ENCODE data around the gene EIF2D.

Gene EIF2D

GRCh38 chr1:206649261-206649921 is 37.1 kb upstream of the EIF2D start:
- no peak overlapping the region for H3K9ac ChIP-seq (ENCODE audit: low read depth, low read length)
- DNase-seq (no peak), ATAC-seq (ENCODE audit: insufficient read depth, low read depth) (no peak)
- H3K27me3 ChIP-seq (ENCODE audit: insufficient read depth, low read length, poor library complexity): no peaks in the 10 kb centered on the region
- H3K9me3 ChIP-seq (ENCODE audit: insufficient read depth, low read length, severe bottlenecking): no peaks in the 10 kb centered on the region
- no peaks in the 10 kb centered on the region for H3K4me1 ChIP-seq (ENCODE audit: insufficient read depth, low read length)
- no peaks in the 10 kb centered on the region for H4K20me1 ChIP-seq (ENCODE audit: insufficient read depth, low read length)
- H3K79me2 ChIP-seq (ENCODE audit: insufficient read depth, low read length): no peaks in the 10 kb centered on the region
- H3K4me3 ChIP-seq (ENCODE audit: low read depth in 1 of 2, low read length in 2 of 2): no peak overlapping the region
- TF ChIP-seq EZH2 (IDR thresholded peaks at IDR 0.05; ENCODE audit: borderline replicate concordance, low read depth, low read length, severe bottlenecking): no peak
- no peak for TF ChIP-seq CTCF (IDR thresholded peaks at IDR 0.05; ENCODE audit: borderline replicate concordance, extremely low read depth, low read length, poor library complexity, severe bottlenecking)
- H2AFZ ChIP-seq (ENCODE audit: low read depth, low read length): no peak overlapping the region
- H3K27ac ChIP-seq (ENCODE audit: low read length): no peak overlapping the region
- peaks cover 14% of the 10 kb centered on the region for H3K36me3 ChIP-seq (ENCODE audit: insufficient read depth, low read length)
- no peak overlapping the region for H3K4me2 ChIP-seq (ENCODE audit: insufficient read depth, low read length)

DNA sequence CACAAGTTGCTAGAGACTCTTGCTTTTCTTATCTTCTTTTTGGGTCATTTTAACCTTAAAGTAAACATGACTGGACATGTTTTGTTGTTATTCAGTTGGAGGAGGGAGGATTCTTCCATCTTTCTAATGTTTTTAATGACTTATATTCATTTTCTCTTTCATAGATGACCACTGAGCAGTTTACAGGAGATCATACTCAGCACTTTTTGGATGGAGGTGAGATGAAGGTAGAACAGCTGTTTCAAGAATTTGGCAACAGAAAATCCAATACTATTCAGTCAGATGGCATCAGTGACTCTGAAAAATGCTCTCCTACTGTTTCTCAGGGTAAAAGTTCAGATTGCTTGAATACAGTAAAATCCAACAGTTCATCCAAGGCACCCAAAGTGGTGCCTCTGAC is 35.0 kb upstream of the EIF2D start:
- Histone ChIP-seq H3K4me2 (ENCODE audit: insufficient read depth, low read length) (no peak overlapping the region), H3K9ac (ENCODE audit: low read depth, low read length) (no peak overlapping the region), H3K36me3 (ENCODE audit: insufficient read depth, low read length) (peaks cover 18% of the 10 kb centered on the region), H2AFZ (ENCODE audit: low read depth, low read length) (no peak overlapping the region), H4K20me1 (ENCODE audit: insufficient read depth, low read length) (no peaks in the 10 kb centered on the region), H3K79me2 (ENCODE audit: insufficient read depth, low read length) (no peaks in the 10 kb centered on the region), H3K27me3 (ENCODE audit: insufficient read depth, low read length, poor library complexity) (no peaks in the 10 kb centered on the region), H3K4me3 (ENCODE audit: low read depth in 1 of 2, low read length in 2 of 2) (no peak overlapping the region), H3K4me1 (ENCODE audit: insufficient read depth, low read length) (no peaks in the 10 kb centered on the region), H3K9me3 (ENCODE audit: insufficient read depth, low read length, severe bottlenecking) (no peaks in the 10 kb centered on the region), H3K27ac (ENCODE audit: low read length) (no peak overlapping the region)
- no peak for TF ChIP-seq CTCF (IDR thresholded peaks at IDR 0.05; ENCODE audit: borderline replicate concordance, extremely low read depth, low read length, poor library complexity, severe bottlenecking)
- no peak for TF ChIP-seq EZH2 (IDR thresholded peaks at IDR 0.05; ENCODE audit: borderline replicate concordance, low read depth, low read length, severe bottlenecking)
- DNase-seq: no peak
- ATAC-seq (ENCODE audit: insufficient read depth, low read depth): no peak

- Histone ChIP-seq H4K20me1 (ENCODE audit: insufficient read depth, low read length) (no peaks in the 10 kb centered on the region), H3K36me3 (ENCODE audit: insufficient read depth, low read length) (peaks cover 18% of the 10 kb centered on the region)
Observed at GRCh38 chr1:206646504-206646903, 34.2 kb upstream of the EIF2D start.

More at GRCh38 chr1:206646504-206646903, 34.2 kb upstream of the EIF2D start:
- Histone ChIP-seq H3K4me1 (ENCODE audit: insufficient read depth, low read length) (no peaks in the 10 kb centered on the region), H3K4me3 (ENCODE audit: low read depth in 1 of 2, low read length in 2 of 2) (no peak overlapping the region), H3K4me2 (ENCODE audit: insufficient read depth, low read length) (no peak overlapping the region), H3K27me3 (ENCODE audit: insufficient read depth, low read length, poor library complexity) (no peaks in the 10 kb centered on the region), H3K27ac (ENCODE audit: low read length) (no peak overlapping the region), H2AFZ (ENCODE audit: low read depth, low read length) (no peak overlapping the region), H3K9ac (ENCODE audit: low read depth, low read length) (no peak overlapping the region), H3K79me2 (ENCODE audit: insufficient read depth, low read length) (no peaks in the 10 kb centered on the region), H3K9me3 (ENCODE audit: insufficient read depth, low read length, severe bottlenecking) (no peaks in the 10 kb centered on the region)
- TF ChIP-seq CTCF (IDR thresholded peaks at IDR 0.05; ENCODE audit: borderline replicate concordance, extremely low read depth, low read length, poor library complexity, severe bottlenecking): no peak
- TF ChIP-seq EZH2 (IDR thresholded peaks at IDR 0.05; ENCODE audit: borderline replicate concordance, low read depth, low read length, severe bottlenecking): no peak
- no peak for DNase-seq
- no peak for ATAC-seq (ENCODE audit: insufficient read depth, low read depth)

All from DND-41 (cell line).